HG02870 (cell line): ENCODE measurements around the gene COL4A1.

ENCODE experiments used
- ATAC-seq: cut with Tn5 transposase; IDR thresholded peaks from one replicate; pipeline ENCODE4 v1.9.1; 2021; ENCODE audit warnings: mild to moderate bottlenecking, moderate library complexity; ENCODE audit not compliant: unreplicated experiment

COL4A1 gene

GRCh38 chr13:110342474-110342873, 35.5 kb upstream of the COL4A1 start:
- ATAC-seq, result no peak

- no peak for ATAC-seq
These were observed 34.7 kb upstream of the COL4A1 start for GRCh38 chr13:110341445-110342244.

DNA sequence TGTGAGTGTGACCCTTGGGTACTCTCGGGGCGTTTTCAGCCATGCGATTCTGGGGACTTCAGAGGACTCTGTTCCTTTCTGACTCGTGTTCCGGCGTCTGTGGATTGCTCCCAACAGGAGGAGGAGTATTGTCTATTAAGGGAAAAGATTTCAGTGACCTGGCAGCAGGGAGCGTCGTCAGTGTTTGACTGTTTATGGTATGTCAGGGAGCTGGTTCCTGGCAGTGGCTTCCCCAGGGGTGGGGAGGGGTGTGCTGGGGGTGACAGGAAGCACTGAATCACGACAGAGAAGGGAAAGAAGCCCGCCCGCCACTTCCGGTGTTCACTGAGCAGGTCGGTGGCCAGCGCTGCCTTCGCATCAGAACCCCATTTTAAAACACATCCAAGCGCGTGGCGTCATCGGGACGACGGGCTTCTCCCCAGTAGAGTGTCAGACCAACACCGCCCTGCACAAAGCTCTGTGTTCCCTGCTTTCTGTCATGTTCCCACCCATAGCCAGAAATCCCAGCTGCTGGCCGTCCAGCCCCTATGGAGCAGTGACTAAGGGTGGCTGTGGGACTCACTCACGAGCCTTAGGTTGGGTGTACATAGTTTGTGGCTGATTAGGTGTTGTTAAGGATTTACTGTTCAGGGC, 34.0 kb upstream of the COL4A1 start:
- no peak for ATAC-seq

DNA sequence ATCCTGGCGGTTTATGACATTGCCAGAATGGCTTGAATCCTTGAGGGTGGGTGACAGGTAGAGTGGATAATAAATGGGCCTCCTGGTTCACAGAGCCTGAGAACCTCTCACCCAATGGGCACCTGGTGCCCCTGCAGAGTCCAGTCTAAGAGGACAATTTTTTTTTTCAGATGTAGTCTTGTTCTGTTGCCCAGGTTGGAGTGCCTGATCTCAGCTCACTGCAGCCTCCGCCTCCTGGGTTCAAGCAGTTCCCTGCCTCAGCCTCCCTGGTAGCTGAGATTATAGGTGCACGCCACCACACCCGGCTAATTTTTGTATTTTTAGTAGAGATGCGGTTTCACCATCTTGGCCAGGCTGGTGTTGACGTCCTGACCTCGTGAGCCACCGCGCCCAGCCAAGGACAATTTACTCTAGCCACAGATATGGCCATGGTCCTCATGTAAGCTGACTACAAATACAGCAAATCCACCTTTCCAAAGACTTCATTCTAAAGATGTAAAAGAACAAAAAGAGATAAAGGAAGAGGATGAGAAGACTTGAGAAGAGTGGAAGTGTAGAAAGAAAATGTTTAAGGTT, 33.1 kb upstream of the COL4A1 start:
- no peak for ATAC-seq

GRCh38 chr13:110339263-110339662, 32.3 kb upstream of the COL4A1 start:
- no peak for ATAC-seq

GRCh38 chr13:110338441-110339101, 31.6 kb upstream of the COL4A1 start:
- no peak for ATAC-seq

- no peak for ATAC-seq
These were observed 30.3 kb upstream of the COL4A1 start for GRCh38 chr13:110337247-110337646.

DNA sequence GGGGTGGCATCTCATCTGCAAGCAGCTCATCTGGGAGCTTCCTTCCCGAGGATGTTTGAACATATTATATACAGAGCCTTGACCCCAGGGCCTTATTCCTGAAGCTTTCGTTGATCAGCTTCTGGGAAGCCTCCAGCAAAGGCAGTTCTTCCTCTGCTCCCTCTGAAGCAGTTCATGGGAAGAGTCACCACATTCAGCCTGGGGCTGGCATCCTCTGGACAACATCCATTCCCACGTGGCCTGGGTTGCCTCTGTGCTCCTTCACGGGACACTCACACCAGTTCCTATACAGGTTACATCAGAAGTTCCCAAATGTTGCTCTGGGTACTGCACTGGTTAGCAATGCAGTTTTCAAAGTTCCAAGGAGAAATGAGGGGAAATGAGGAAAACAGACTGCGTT, 29.7 kb upstream of the COL4A1 start:
- ATAC-seq, result no peak

- no peak for ATAC-seq
These were observed 29.2 kb upstream of the COL4A1 start for GRCh38 chr13:110336108-110336507.

GRCh38 chr13:110334841-110335490, 28.0 kb upstream of the COL4A1 start:
- ATAC-seq, result no peak

GRCh38 chr13:110334256-110334655, 27.3 kb upstream of the COL4A1 start:
- ATAC-seq, result no peak

GRCh38 chr13:110333837-110334236, 26.9 kb upstream of the COL4A1 start:
- no peak for ATAC-seq

GRCh38 chr13:110332750-110333149, 25.8 kb upstream of the COL4A1 start:
- ATAC-seq, result no peak

DNA sequence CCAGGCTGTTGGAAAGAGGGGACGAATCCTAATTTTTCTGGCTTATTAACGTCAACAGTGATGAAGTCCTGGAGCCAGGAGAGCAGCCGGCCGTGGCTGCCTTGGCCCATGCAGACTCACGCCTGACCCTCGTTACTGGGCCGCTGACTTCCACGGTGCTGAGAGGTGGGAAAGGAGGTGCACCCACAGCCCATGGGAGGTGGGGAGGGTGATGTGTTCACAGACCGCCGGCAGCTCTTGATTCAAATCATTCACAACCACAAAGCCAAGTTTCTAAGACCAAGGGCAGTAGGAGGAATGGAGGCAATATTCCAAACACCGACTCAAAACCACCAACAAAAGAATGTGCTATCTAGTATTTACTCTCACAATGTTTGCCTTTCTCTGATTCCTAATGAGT, 24.4 kb upstream of the COL4A1 start:
- ATAC-seq, result no peak

GRCh38 chr13:110330491-110331011, 23.6 kb upstream of the COL4A1 start:
- no peak for ATAC-seq

DNA sequence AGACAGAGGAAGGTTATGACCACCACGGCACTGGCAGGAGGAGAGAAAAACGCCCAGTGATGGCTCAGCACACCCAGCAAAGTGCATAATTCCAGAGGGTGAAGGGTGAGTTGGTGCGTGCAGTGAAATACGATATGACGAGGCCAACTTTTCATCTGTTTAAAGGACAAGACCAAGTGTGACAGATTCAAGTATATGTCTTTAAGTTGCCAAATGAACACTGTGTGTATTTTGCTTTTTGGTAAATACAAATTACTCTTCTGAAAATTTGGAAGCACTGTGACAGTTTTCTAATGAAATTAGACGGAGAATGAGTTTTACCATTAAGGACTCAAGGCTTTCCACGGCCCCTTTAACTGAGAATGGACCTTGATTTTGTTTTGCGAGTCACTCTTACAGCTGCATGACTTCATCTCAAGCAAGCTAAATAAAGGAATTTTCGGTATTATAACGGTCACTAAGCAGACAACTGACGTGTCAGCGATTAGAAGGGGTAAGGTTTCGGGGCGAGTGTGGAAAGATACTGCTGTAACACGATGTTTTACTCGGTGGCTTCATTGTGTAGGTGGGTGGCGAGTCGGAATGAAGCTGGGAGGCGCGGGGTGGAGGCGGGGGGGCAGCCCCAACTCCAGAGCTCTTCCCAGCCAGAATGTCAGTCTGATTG, 23.0 kb upstream of the COL4A1 start:
- no peak for ATAC-seq

GRCh38 chr13:110329258-110329657, 22.3 kb upstream of the COL4A1 start:
- ATAC-seq, result no peak

GRCh38 chr13:110328573-110328972, 21.6 kb upstream of the COL4A1 start:
- no peak for ATAC-seq

- no peak for ATAC-seq
These were observed 20.2 kb upstream of the COL4A1 start for GRCh38 chr13:110327051-110327721.
